Parathyroid adenoma (tissue), 2 donors: ENCODE results near the gene ANKLE1.

ENCODE experiments used
- H2AFZ ChIP-seq: fragments of 300-600 bp; sonication (generic); one replicate; pipeline ENCODE4 v1.7.0; 2017; ENCODE audit warnings: antibody characterized with exemption, mild to moderate bottlenecking
- H3K27ac ChIP-seq: fragments of 300-600 bp; sonication (generic); one replicate; pipeline ENCODE4 v1.7.0; 2017
- H3K27me3 ChIP-seq: fragments of 300-600 bp; sonication (generic); one replicate; pipeline ENCODE4 v1.7.0; 2017; ENCODE audit warnings: low read length; ENCODE audit not compliant: control insufficient read depth, insufficient read depth
- H3K36me3 ChIP-seq: fragments of 300-600 bp; sonication (generic); one replicate; pipeline ENCODE4 v1.7.0; 2017; ENCODE audit warnings: low read length; ENCODE audit not compliant: control insufficient read depth, insufficient read depth
- H3K4me1 ChIP-seq: fragments of 300-600 bp; sonication (generic); one replicate; pipeline ENCODE4 v1.7.0; 2017; ENCODE audit warnings: control low read depth
- H3K4me2 ChIP-seq: fragments of 300-600 bp; sonication (generic); one replicate; pipeline ENCODE4 v1.7.0; 2017; ENCODE audit warnings: low read length
- H3K4me3 ChIP-seq: fragments of 300-600 bp; sonication (generic); one replicate; pipeline ENCODE4 v1.7.0; 2017; ENCODE audit warnings: low read depth, low read length
- H3K79me2 ChIP-seq: fragments of 300-600 bp; sonication (generic); one replicate; pipeline ENCODE4 v1.7.0; 2017; ENCODE audit warnings: control low read depth
- H3K9ac ChIP-seq: fragments of 300-600 bp; sonication (generic); one replicate; pipeline ENCODE4 v1.7.0; 2017; ENCODE audit warnings: mild to moderate bottlenecking
- H3K9me3 ChIP-seq: fragments of 300-600 bp; sonication (generic); one replicate; pipeline ENCODE4 v1.7.0; 2017; ENCODE audit warnings: low read length; ENCODE audit not compliant: control insufficient read depth
- CTCF ChIP-seq: fragments of 300-600 bp; sonication (generic); IDR thresholded peaks from one replicate; pipeline ENCODE4 v1.7.0; 2017; ENCODE audit warnings: antibody characterized with exemption, mild to moderate bottlenecking
- donor health status: primary hyperparathyroidism.

Gene ANKLE1

GRCh38 chr19:17324357-17325114 is 42.8 kb downstream of the ANKLE1 start:
- Histone ChIP-seq H3K36me3 (no peaks in the 10 kb centered on the region), H3K4me1 (no peaks in the 10 kb centered on the region), H3K4me2 (no peak overlapping the region), H3K79me2 (no peaks in the 10 kb centered on the region), H3K27me3 (no peaks in the 10 kb centered on the region), H3K9me3 (no peaks in the 10 kb centered on the region), H3K4me3 (no peak overlapping the region), H3K9ac (no peak overlapping the region), H3K27ac (no peak overlapping the region), H2AFZ (no peak overlapping the region)
- no peak for TF ChIP-seq CTCF

- no peak overlapping the region for H3K27ac ChIP-seq
- no peak overlapping the region for H2AFZ ChIP-seq
- H3K9me3 ChIP-seq, result no peaks in the 10 kb centered on the region
- no peak overlapping the region for H3K4me2 ChIP-seq
- H3K79me2 ChIP-seq, result no peaks in the 10 kb centered on the region
- no peaks in the 10 kb centered on the region for H3K27me3 ChIP-seq
- no peak overlapping the region for H3K4me3 ChIP-seq
- no peak for TF ChIP-seq CTCF
- no peak overlapping the region for H3K9ac ChIP-seq
- H3K36me3 ChIP-seq, result no peaks in the 10 kb centered on the region
- H3K4me1 ChIP-seq, result no peaks in the 10 kb centered on the region
These were observed 43.4 kb downstream of the ANKLE1 start for GRCh38 chr19:17325133-17325532.

- no peaks in the 10 kb centered on the region for H3K79me2 ChIP-seq
- H3K27ac ChIP-seq, result no peak overlapping the region
- H3K36me3 ChIP-seq, result no peaks in the 10 kb centered on the region
- H3K9me3 ChIP-seq, result no peaks in the 10 kb centered on the region
- no peak for TF ChIP-seq CTCF
- no peak overlapping the region for H3K4me2 ChIP-seq
- H2AFZ ChIP-seq, result no peak overlapping the region
- H3K4me3 ChIP-seq, result no peak overlapping the region
- no peaks in the 10 kb centered on the region for H3K4me1 ChIP-seq
- no peak overlapping the region for H3K9ac ChIP-seq
- H3K27me3 ChIP-seq, result no peaks in the 10 kb centered on the region
These were observed 44.3 kb downstream of the ANKLE1 start for GRCh38 chr19:17325881-17326594.

GRCh38 chr19:17326595-17326966 is 44.9 kb downstream of the ANKLE1 start:
- no peak overlapping the region for H3K27ac ChIP-seq
- no peaks in the 10 kb centered on the region for H3K4me1 ChIP-seq
- H3K4me3 ChIP-seq, result no peak overlapping the region

More at GRCh38 chr19:17326595-17326966, 44.9 kb downstream of the ANKLE1 start:
- Histone ChIP-seq H3K4me2 (no peak overlapping the region), H3K9ac (no peak overlapping the region), H3K27me3 (no peaks in the 10 kb centered on the region), H3K36me3 (no peaks in the 10 kb centered on the region), H2AFZ (no peak overlapping the region), H3K9me3 (no peaks in the 10 kb centered on the region), H3K79me2 (no peaks in the 10 kb centered on the region)
- no peak for TF ChIP-seq CTCF
